DMS53 treated with DMSO at 0.1 percent for 48 hours (cell line): ENCODE measurements around the gene TDP1.
"Not testable (repeated sequence)": the region's sequence is repeated elsewhere in the genome, so short reads cannot be mapped to it uniquely, and the experiment has no call there.

Source experiments
- DNase-seq: peaks from one replicate; lab custom pipeline; 2025; ENCODE audit not compliant: unreplicated experiment; lab: John Stamatoyannopoulos, UW

The TDP1 gene

DNA sequence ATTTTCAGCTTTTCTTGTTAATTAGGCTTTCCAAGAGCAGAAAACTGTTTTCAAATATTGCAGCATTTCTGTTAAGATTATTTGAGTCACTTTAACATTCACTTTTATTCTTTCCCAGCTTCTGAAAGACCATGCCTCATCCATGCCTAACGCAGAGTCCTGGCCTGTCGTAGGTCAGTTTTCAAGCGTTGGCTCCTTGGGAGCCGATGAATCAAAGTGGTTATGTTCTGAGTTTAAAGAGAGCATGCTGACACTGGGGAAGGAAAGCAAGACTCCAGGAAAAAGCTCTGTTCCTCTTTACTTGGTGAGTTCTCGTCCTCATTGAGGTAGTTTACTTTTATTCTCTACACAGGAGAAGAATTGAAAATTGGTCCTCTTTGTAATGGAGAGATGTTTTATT is 33.1 kb downstream of the TDP1 start:
- DNase-seq: no peak

DNA sequence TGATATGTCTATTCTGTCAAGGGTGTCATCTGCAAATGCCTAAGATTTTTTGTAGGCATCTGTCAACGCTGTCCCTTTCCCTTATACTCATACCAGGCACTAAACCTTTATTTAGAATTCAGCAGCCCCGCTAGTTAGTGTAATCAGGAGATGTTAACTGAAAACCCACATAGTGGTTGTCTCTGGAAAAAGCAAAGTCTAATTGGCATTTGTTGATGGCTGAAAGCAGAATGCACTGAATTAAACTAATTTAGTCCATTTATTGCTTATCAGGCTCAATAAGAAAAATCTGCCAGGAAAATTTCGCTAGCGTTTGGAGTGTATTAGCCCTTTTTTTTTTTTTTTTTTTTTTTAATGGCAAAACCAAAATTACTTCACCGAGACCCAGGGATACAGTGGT is 34.5 kb downstream of the TDP1 start:
- no peak for DNase-seq

DNA sequence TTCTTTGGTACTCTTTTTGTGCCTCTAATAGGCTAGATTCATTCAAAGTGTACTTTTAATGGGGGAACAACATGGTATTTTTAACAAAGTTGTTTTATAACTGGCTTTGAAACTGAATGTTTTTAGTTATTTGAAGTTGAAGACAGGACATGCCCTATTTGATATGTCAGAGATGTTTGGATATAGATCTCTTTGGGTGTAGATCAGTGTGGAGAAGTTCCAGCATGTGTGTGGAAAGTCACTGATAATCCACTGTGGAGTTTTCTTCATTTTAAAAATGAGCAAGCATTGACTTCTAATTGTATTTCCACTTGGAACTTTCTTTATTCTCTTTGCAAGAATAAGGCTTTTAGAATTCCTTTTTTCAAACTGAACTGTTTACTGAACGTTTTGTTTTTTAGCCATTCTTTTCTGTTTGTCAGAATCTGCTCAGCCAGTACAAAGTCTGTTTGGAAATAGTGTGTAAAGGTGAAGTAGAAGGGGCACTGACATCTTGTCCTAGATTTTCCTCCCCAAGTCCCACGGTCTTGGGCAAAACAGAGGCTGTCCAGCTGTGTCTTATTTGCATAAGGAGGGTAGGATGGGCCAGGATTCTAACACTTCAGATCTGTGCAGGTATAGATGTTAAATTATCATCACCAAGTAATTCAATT is 35.0 kb downstream of the TDP1 start:
- no peak for DNase-seq

DNA sequence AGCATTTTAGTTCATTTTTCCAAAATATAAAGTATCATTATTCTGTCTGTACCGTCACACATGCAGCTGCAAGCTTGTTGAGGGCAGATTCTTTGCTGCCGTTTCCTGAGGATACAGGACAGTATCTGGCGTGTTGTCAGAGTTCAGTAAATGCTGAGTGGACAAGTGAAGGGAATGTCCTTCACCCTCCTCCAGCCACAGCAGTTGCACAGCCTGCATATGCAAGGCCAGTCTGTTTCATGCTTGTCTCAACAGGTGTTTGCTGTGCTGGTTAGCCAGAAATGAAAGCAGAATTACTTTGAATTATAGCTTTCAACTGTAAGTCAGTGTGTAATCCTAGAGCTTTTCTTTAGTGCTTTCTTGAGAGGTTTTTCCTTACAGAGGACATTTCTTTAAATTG is 36.5 kb downstream of the TDP1 start:
- DNase-seq: no peak

DNA sequence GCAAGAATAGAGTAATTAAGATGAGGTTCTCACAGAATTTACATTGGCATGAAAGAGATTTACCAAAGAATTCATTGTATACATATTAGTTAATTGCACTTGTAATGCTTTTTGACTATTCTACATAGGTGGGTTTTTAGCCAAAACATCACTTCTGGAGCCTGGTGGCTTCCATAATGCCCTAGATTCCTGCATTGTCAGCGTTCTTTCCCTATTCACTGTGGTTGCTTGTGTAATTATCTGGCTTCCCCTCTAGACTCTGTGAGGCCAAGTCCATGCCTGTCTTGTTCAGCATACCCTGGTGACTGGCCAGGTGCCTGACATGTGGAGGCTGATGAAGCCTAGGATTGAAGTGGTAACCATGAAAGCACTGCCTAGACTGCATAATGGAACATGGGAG is 41.2 kb downstream of the TDP1 start:
- no peak for DNase-seq

DNA sequence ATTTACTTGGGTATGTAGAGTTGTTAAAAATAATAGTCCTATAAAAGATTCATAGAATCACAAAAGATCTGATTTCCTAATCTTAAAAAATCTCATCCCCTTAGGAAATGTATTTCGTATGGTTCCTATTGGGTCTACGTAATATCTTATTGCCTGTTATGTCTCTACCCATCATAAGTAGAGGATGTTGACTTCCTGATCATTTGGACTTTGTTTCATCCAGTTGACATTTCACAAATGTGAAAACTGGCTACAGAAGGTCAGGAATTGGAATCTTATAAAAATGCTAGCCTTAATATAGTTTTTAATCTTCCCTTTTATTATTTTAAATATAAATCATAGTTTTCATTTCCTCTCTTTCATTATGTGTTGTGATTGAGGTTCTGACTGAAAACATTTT is 45.2 kb downstream of the TDP1 start:
- DNase-seq: no peak

DNA sequence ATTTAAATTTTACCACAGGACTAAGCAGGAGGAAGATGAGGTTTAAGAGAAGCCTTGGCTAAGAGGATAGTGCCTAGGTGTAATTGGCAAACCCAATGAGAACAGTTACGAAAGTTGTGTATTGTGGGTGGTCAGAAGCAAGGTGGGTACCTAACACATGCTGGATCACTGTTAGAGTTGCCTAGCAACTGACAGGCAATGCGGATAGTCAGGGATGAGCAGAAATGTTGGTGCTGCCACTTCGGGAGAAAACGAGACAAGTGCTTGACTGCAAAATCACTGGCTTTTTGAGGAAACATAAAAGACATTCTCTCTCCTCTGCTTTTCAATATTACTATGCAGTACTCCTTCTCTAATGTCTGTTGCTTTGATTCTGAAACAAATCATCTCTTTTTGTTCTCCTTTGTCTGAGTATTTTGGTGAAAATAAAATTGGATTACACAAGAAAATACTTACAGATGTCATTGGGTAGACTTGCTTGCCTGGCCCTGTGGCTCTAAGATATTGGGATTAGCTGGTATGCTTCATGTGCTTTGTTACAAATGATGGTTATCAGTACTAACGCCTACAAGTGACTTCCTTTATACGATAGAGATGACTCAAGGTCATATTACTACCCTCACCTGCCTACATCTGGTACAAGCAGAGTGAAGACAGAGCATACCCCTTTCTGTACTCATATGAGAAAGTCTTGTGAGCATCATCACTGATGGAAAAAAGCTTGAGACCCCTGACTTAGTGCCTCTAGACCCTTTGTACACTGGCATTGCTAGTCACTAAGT is 48.0 kb downstream of the TDP1 start:
- no peak for DNase-seq

DNA sequence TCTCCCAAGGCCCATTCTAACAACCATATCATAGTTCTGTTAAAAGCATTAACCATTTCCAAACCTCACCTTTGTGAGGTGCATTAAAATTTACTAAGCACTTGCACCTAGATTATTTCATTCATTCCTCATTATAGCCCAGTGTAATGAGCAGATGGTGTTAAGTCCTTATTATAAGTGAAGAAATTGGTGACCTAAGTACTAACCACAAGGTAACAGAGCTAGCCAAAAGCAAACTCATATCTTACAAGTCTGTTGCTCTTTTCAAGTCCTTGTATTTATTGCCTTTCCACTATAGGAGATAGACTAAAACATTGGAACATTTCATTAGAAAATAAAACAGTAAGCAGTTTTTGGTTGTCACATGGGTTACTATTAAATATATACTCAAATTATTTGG is 49.7 kb downstream of the TDP1 start:
- no peak for DNase-seq

DNA sequence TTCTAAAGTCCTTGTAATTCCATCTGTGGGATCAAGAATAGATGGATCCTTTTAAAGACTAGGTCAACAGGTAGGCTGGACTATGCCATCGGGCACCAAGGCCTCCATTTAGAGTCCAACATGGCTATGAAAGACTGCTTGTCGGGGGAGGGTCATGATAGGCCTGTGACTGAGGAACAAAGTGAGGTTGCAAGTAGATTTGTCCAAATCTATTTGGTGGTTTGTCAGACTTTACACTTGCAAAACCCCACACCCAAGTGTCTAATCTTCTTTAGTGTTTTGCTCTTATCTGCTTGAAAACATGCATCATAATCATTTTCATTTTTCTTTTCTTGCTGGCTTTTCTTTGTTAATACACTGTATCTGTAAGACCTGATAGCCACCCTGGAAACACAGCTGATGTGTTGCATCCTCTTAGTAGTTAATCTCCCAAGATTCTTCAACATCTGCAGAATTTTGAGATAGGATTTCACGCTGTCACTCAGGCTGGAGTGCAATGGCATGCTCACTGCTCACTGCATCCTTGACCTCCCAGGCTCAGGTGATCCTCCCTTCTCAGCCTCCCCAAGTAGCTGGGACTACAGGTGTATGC is 50.3 kb downstream of the TDP1 start:
- DNase-seq: no peak

DNA sequence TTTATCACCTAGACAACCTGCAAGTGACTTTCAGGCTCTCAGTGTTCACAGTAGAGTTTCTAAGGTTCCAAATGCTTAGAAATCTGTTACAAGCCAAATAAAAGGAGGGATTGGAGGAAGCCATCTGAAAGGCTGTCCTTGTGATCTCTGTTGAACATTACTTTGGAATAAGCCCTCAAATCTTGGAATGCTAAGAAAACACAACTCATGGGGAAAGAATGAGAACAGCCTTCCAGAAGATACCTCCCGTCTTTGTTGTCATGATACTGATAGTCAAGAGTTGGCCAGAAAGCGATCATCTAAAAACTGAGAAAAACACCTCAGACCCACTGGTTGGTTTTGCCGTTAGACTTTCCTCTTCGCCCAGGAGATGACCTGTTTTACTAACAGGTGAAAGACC is 61.6 kb downstream of the TDP1 start:
- no peak for DNase-seq

DNA sequence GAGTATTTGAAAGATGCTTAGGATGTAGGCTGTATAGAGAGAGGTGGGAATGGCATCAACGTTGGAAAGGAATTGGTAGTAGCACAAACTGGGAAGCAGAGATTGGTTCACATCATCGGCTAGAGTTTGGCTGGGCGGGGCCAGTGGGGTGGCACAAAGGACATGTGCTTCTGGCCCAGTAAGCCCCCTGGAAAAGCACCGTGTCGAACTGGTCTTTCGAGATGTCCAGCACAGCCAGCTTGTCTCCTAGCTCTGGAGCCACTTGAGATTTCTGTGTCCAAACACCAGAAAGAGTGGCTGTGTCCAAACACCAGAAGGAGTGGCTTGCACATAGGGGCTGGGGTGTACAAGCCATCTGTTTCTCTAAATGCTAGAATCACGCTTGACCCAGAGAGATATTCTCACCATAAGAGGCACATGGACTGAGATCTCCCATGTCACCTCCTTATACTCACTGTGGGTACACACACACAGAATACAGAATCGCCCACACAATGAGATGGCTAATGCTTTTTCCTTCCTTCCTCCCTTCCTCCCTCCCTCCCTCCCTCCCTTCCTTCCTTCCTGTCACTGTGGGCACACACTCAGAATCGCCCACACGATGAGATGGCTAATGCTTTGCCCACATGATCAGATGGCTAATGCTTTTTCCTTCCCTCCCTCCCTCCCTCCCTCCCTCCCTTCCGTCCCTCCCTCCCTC is 64.2 kb downstream of the TDP1 start:
- no peak for DNase-seq

DNA sequence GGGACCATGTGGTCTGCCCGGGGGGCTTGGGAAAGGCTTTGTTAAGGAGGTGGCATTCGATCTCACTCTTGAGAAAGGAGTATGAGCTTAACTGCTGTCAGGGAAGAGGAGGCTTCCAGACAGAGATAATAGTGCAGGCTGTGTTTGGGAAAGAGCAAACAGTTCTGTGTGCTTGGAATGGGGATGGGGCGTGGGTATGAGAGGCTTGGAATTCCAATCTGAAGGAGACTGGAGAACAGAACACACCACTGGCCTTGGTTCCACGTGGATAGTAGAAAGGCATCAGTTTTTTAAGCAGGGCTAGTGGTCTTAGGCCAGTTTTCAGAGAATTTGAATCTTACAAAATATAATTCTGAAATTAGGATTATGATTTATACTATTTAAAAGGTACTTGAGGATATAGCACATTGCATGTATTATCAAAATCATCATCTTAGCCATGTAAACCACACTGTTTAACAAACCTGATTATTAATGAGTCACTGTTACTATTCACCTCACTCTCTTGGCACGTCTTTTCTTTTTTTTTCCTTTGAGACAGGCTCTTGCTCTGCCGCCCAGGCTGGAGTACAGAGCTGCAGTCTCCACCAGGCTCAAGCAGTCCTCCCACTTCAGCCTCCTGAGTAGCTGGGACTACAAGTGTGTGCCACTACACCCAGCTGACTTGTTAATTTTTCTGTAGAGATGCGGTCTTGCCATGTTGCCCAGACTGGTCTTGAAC is 67.6 kb downstream of the TDP1 start:
- DNase-seq: no peak

DNA sequence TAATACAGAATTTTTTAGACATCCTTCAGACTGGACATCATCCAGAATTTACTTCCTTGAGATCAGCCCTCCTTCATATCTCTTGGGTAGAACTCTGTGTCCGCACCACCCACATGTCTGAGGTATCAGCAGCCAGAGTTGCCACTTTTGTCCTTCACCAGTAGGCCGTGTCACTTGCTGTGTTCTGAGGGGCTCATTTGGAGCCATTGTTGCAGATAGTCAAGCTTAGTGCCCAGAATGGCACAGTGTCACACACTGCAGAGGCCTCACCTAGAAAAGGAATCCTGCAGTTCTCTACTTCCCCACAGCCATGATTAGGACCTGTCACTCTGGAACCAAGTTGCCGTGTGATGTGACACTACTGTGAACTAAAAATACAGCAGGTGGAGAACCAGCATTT is 69.2 kb downstream of the TDP1 start:
- DNase-seq: no peak

DNA sequence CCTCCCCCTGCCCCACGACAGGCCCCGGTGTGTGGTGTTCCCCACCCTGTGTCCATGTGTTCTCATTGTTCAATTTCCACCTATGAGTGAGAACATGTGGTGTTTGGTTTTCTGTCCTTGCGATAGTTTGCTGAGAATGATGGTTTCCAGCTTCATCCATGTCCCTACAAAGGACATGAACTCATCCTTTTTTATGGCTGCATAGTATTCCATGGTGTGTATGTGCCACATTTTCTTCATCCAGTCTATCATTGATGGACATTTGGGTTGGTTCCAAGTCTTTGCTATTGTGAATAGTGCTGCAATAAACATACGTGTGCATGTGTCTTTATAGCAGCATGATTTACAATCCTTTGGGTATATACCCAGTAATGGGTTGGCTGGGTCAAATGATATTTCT is 70.9 kb downstream of the TDP1 start:
- not testable (repeated sequence) for DNase-seq

DNA sequence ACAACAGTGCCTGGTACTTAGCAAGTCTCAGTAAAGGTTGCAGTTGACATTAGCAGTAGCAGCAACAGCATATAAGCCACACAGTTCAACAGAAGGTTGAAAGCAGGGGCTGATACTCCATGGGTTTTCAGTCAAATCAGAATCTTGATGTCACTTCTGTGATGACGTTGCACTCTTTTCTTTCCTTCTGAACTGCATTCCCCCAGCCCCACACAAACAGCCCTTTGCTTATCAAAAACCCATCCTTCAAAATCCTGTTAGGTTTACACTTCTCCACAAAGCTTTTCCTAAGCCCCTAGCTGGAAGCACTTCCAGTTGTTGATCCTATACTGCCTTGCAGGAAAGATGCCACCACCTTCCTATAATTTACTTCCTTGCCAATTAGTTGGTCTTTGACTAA is 72.1 kb downstream of the TDP1 start:
- no peak for DNase-seq

DNA sequence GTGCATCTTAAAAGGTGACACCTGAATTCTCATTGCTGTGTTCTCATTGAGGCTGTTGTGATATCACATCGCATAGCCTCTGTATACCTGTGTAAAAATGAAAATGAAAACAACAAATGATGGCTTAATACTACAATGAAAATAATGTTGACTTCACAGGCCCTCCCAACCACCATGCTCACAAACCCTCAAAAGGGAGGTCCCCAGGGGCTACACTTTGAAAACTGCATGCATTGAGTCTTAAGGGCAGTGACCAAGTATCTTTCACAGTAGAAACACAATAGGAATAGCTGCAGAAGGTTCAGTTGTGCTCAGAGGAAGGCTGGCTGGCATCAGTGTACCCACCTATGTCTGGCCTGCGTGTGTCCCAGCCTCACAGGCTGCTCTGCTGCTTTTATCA is 78.4 kb downstream of the TDP1 start:
- DNase-seq: no peak

DNA sequence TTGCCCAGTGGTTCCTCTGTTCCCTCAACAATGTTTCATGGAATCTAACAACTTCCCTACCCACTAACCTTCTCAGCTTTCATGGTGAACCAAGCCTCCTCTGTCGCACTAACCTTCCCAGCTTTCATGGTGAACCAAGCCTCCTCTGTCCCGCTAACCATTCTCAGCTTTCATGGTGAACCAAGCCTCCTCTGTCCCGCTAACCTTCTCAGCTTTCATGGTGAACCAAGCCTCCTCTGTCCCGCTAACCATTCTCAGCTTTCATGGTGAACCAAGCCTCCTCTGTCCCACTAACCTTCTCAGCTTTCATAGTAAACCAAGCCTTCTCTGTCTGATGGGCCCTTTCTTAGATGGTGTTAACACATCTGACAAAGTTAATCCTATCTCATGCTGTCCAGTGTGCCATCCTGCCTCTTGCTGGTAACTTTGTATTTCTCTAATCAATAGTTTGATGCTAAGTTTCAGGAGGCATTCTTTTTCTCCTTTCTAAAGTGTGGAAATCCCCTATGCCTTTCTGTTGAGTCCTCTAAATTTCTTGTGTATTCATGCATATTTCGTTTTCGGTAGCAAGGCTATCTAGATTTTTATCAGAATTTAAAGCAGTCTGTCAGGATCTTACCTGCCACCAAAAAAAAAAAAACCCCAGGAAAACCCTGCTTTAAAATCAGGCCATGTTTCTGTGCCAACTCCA is 79.3 kb downstream of the TDP1 start:
- no peak for DNase-seq

DNA sequence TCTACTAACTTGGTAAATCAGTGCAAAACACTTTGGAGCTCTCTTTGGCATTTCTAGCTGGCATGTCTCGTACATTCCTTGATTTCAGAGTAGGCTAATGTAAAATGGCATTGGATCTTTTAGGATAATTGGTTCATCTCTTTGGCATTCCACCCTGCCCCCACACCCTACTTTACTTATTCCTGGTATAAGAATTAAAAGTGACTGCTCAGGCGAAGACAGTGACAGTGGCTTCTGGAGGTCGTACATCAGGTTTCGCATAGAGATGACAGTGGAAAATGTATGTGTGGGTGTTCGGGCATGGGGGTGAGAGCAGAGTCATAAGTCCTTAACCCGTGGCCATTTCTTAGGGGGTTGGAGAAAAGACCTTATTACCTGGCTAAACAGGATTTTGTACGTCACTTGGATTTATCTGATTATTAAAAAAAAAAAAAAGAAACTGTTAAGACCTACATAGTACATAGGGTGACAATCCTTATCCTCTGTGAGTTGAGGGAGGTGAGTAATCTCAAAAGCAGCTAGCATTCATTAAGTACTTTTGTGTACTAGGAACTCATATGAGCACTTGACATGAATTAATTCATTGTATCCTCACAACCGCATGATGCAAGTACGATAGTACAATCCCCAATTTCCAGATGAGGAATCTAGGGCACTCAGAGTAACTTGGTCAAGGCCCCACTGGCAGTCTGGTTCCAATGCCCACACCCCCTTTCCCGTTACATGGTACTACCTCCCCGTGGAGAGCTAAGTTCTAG is 83.7 kb downstream of the TDP1 start:
- DNase-seq: no peak

DNA sequence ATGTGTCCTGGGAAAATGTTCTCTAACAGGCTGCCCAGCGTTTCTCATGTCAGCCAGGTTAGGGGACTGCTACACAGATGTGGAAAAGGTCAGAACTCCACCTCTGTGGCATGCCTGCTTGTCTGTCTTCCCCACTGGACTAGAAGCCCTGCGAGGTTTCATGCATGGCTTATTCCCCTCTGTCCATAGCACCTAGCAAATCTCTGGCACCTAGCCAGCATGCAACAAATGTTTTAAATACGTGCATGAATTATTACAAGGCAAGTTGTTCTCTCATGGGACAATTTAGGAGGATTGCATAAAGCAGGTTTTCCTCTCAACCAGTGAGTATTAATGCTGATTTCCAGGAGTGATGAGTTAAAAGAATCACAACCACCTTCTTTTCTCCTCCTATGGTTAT is 84.7 kb downstream of the TDP1 start:
- DNase-seq: no peak
